Fibroblast of mammary gland (primary cell): ENCODE measurements around the gene USP26.
"Not testable (repeated sequence)": the region's sequence is repeated elsewhere in the genome, so short reads cannot be mapped to it uniquely, and the experiment has no call there.

Experiments
- DNase-seq: peaks from one replicate; pipeline ENCODE4 v3.0.0-alpha.2; 2010; ENCODE audit warnings: low read depth
- H3K4me3 ChIP-seq: 2 replicates; pipeline ENCODE4 v1.5.1; 2011; ENCODE audit warnings: low read depth, mild to moderate bottlenecking, low read length, moderate library complexity; ENCODE audit not compliant: control insufficient read depth
- CTCF ChIP-seq: conservative IDR thresholded peaks from 2 replicates; pipeline ENCODE4 v1.5.1; 2011; ENCODE audit warnings: low read depth, low read length, inconsistent platforms; ENCODE audit not compliant: control insufficient read depth, insufficient read depth

The USP26 gene

GRCh38 chrX:132986556-132986955 lies 110.4 kb downstream of the USP26 start:
- no peak for TF ChIP-seq CTCF
- no peak overlapping the region for H3K4me3 ChIP-seq
- DNase-seq: no peak

GRCh38 chrX:132984058-132984650 lies 112.8 kb downstream of the USP26 start:
- H3K4me3 ChIP-seq: no peak overlapping the region

GRCh38 chrX:132983496-132983895 lies 113.4 kb downstream of the USP26 start:
- DNase-seq: no peak
- no peak for TF ChIP-seq CTCF
- no peak overlapping the region for H3K4me3 ChIP-seq

More at GRCh38 chrX:132984058-132984650, 112.8 kb downstream of the USP26 start:
- TF ChIP-seq CTCF: no peak
- DNase-seq: no peak

GRCh38 chrX:132980035-132980434 lies 116.9 kb downstream of the USP26 start:
- H3K4me3 ChIP-seq, DNase-seq: not testable (repeated sequence)
